HepG2 (cell line): Measurements from ENCODE around the gene CTSA. TPM values are rescaled to one million over a fixed set of nuclear protein-coding genes. Genes with fewer than 3 reads are reported as not detected.

ENCODE experiments used
- ATAD3A ChIP-seq: sonication (generic); formaldehyde crosslinking; IDR thresholded peaks from 2 replicates; pipeline ENCODE4 v1.4.0; 2020; ENCODE audit warnings: missing genetic modification reagents
- FOXK1 ChIP-seq: sonication (generic); formaldehyde crosslinking; IDR thresholded peaks from 2 replicates; pipeline ENCODE4 v1.4.0; 2020; ENCODE audit warnings: low read depth, missing genetic modification reagents, borderline replicate concordance
- GLI4 ChIP-seq: sonication (generic); formaldehyde crosslinking; IDR thresholded peaks from 2 replicates; pipeline ENCODE4 v1.5.1; 2020; ENCODE audit warnings: missing genetic modification reagents, mild to moderate bottlenecking, moderate library complexity, borderline replicate concordance
- JARID2 ChIP-seq: sonication (generic); formaldehyde crosslinking; IDR thresholded peaks from 2 replicates; pipeline ENCODE4 v1.8.1; 2023; ENCODE audit warnings: missing genetic modification reagents, inconsistent platforms; ENCODE audit not compliant: insufficient replicate concordance
- KDM2A ChIP-seq: sonication (generic); formaldehyde crosslinking; IDR thresholded peaks from 2 replicates; pipeline ENCODE4 v1.4.0; 2020; ENCODE audit warnings: low read depth, missing genetic modification reagents, borderline replicate concordance
- MAFG ChIP-seq: sonication (generic); formaldehyde crosslinking; IDR thresholded peaks from 2 replicates; pipeline ENCODE4 v1.5.1; 2020; ENCODE audit warnings: mild to moderate bottlenecking, missing genetic modification reagents
- NR2F6 ChIP-seq, 2 experiments: IDR thresholded peaks; 2 replicates each; pipeline ENCODE4 v1.6.1; 2016; ENCODE audit warnings: antibody characterized with exemption in 1 of 2, mild to moderate bottlenecking in 1 of 2
- POGZ ChIP-seq: sonication (generic); formaldehyde crosslinking; IDR thresholded peaks from 2 replicates; pipeline ENCODE4 v1.4.0; 2020; ENCODE audit warnings: mild to moderate bottlenecking, missing genetic modification reagents
- RXRB ChIP-seq: IDR thresholded peaks from 2 replicates; pipeline ENCODE4 v1.6.1; 2016; ENCODE audit warnings: borderline replicate concordance, missing genetic modification reagents, missing compliant biosample characterization
- SP1 ChIP-seq, 2 experiments: fragments of 450-650 bp in 1 of 2; sonication (generic) in 1 of 2; formaldehyde crosslinking in 1 of 2; IDR thresholded peaks; 2 replicates each; pipeline versions ENCODE4 v1.4.0 to v1.6.1; 2016 to 2020; ENCODE audit warnings: missing genetic modification reagents in 1 of 2
- ZMAT3 ChIP-seq: sonication (generic); formaldehyde crosslinking; conservative IDR thresholded peaks from 2 replicates; pipeline ENCODE4 v1.7.0; 2021; ENCODE audit warnings: missing genetic modification reagents
- ZNF496 ChIP-seq: sonication (generic); formaldehyde crosslinking; IDR thresholded peaks from 2 replicates; pipeline ENCODE4 v1.8.1; 2023; ENCODE audit warnings: mild to moderate bottlenecking, moderate library complexity, missing genetic modification reagents; ENCODE audit not compliant: insufficient replicate concordance
- ZNF749 ChIP-seq: sonication (generic); formaldehyde crosslinking; IDR thresholded peaks from 2 replicates; pipeline ENCODE4 v1.8.0; 2022; ENCODE audit warnings: mild to moderate bottlenecking, missing genetic modification reagents, moderate library complexity, borderline replicate concordance
- polyA plus RNA-seq, 8 experiments: library from polyadenylated mRNA; depleted of rRNA in 3 of 8; stranded (reverse) in 7 of 8; unstranded in 1 of 8; fragments of >200 nt; fragmentation: Illumina TruSeq in 4 of 8; extraction: Trizol in 4 of 8; gene quantifications; 2 replicates each; pipeline versions ENCODE4 v1.2.1 to v1.2.3, GENCODE V29; 2011 to 2016; ENCODE audit warnings: low read depth in 4 of 8, missing spikeins in 1 of 8, mixed read lengths in 1 of 8; ENCODE audit not compliant: insufficient read depth in 1 of 8
- total RNA-seq, 5 experiments: library from RNA; depleted of rRNA; stranded (reverse); fragments of >200 nt; fragmentation: Illumina TruSeq; extraction: Trizol; gene quantifications; 2 replicates each; pipeline ENCODE4 v1.2.3, GENCODE V29; 2016; ENCODE audit warnings: low read depth in 1 of 5
- TF ChIP-seq, protein P1 (sequence below): sonication (generic); formaldehyde crosslinking; IDR thresholded peaks from 2 replicates; pipeline ENCODE4 v1.4.0; 2020; ENCODE audit warnings: missing genetic modification reagents
- TF ChIP-seq, protein P2 (sequence below), 2 experiments: sonication (generic) in 1 of 2; formaldehyde crosslinking in 1 of 2; IDR thresholded peaks; 2 replicates each; pipeline versions ENCODE4 v1.4.0 to v1.6.1; 2018 to 2020; ENCODE audit warnings: missing genetic modification reagents in 2 of 2, borderline replicate concordance in 1 of 2, low read depth in 1 of 2, mild to moderate bottlenecking in 1 of 2, missing biosample characterization in 1 of 2
- TF ChIP-seq, protein P3 (sequence below): sonication (generic); formaldehyde crosslinking; IDR thresholded peaks from 2 replicates; pipeline ENCODE4 v1.8.1; 2023; ENCODE audit warnings: missing genetic modification reagents, mild to moderate bottlenecking, borderline replicate concordance

Gene CTSA
- total and polyA plus RNA-seq, 2 of the 13 experiments (the other 11 are each of a cell fraction or from before 2014, with no cell fraction given): 202 to 231 TPM

DNA sequence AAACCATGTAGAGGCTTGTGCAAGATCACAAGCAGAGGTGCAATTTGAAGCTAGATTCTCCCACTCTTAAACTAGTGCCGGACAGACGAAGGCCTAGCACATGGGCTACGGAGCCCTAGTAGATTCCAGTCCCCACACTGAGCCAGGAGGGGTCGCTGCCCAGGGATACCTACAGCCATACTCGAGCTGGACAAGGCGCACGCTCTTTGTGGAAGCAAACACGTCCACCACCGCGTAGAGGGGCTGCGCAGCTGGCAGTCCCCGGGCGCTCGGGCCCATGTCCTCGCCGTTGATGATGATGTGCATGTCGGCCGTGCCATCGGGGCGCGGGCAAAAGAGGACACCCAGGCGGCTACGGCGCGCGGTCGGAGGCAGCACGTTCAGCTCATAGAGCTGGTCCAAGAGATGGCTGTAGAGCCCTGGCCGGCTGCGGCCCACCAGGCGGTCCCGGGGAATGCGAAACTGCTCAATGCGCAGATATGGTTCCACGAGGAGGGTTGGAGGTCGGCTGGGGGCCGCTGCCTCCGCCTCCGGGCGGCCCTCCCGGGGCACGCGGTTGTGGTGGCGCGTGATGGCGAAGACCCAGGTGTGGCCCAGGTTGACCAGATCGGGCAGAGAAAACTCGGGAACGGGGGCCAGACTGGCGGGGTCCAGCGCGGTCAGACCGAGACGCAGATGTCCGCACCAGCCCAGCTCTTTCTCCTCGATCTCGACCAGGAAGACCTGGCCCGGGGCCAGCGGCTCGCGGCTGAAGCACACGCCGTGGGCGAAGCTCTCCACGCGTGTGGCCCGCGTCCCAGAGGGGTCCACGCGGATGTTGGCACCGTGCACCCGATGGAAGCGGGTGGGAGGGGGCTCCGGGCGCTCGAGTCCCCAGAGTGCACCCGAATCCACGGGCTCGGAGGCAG is 804 bp upstream of the CTSA start (continued):
- peak; percentile 84 for TF ChIP-seq RXRB (CRISPR knock-in tag)
- peak; percentile 68; the same call in 1 of the 2 replicates for TF ChIP-seq ATAD3A
- TF ChIP-seq ZMAT3 (CRISPR knock-in tag): peak; percentile 80
- no peak for TF ChIP-seq NR2F6 (IDR thresholded peaks at IDR 0.05)
- peak; percentile 66; the same call in 1 of the 2 replicates for TF ChIP-seq NR2F6 (CRISPR knock-in tag; IDR thresholded peaks at IDR 0.05)
- TF ChIP-seq ZNF749 (CRISPR knock-in tag): peak; percentile 90
- no peak for TF ChIP-seq JARID2 (CRISPR knock-in tag)
- TF ChIP-seq GLI4 (CRISPR knock-in tag): peak; percentile 90; the same call in 1 of the 2 replicates
- TF ChIP-seq, protein P1, sequence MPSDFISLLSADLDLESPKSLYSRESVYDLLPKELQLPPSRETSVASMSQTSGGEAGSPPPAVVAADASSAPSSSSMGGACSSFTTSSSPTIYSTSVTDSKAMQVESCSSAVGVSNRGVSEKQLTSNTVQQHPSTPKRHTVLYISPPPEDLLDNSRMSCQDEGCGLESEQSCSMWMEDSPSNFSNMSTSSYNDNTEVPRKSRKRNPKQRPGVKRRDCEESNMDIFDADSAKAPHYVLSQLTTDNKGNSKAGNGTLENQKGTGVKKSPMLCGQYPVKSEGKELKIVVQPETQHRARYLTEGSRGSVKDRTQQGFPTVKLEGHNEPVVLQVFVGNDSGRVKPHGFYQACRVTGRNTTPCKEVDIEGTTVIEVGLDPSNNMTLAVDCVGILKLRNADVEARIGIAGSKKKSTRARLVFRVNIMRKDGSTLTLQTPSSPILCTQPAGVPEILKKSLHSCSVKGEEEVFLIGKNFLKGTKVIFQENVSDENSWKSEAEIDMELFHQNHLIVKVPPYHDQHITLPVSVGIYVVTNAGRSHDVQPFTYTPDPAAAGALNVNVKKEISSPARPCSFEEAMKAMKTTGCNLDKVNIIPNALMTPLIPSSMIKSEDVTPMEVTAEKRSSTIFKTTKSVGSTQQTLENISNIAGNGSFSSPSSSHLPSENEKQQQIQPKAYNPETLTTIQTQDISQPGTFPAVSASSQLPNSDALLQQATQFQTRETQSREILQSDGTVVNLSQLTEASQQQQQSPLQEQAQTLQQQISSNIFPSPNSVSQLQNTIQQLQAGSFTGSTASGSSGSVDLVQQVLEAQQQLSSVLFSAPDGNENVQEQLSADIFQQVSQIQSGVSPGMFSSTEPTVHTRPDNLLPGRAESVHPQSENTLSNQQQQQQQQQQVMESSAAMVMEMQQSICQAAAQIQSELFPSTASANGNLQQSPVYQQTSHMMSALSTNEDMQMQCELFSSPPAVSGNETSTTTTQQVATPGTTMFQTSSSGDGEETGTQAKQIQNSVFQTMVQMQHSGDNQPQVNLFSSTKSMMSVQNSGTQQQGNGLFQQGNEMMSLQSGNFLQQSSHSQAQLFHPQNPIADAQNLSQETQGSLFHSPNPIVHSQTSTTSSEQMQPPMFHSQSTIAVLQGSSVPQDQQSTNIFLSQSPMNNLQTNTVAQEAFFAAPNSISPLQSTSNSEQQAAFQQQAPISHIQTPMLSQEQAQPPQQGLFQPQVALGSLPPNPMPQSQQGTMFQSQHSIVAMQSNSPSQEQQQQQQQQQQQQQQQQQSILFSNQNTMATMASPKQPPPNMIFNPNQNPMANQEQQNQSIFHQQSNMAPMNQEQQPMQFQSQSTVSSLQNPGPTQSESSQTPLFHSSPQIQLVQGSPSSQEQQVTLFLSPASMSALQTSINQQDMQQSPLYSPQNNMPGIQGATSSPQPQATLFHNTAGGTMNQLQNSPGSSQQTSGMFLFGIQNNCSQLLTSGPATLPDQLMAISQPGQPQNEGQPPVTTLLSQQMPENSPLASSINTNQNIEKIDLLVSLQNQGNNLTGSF (CRISPR knock-in tag): no peak
- TF ChIP-seq KDM2A (CRISPR knock-in tag): peak; percentile 89
- TF ChIP-seq FOXK1: peak; percentile 63; the same call in 1 of the 2 replicates
- no peak for TF ChIP-seq ZNF496 (CRISPR knock-in tag)
- TF ChIP-seq SP1 (IDR thresholded peaks at IDR 0.05): no peak
- peak; percentile 54 for TF ChIP-seq SP1 (CRISPR knock-in tag; IDR thresholded peaks at IDR 0.05)
- TF ChIP-seq MAFG (CRISPR knock-in tag): peak; percentile 77; the same call in 1 of the 2 replicates
- 0 out of 2 replicates have a peak, but pooled peaks have one; percentile 40 for TF ChIP-seq POGZ (CRISPR knock-in tag)
- TF ChIP-seq, protein P2, sequence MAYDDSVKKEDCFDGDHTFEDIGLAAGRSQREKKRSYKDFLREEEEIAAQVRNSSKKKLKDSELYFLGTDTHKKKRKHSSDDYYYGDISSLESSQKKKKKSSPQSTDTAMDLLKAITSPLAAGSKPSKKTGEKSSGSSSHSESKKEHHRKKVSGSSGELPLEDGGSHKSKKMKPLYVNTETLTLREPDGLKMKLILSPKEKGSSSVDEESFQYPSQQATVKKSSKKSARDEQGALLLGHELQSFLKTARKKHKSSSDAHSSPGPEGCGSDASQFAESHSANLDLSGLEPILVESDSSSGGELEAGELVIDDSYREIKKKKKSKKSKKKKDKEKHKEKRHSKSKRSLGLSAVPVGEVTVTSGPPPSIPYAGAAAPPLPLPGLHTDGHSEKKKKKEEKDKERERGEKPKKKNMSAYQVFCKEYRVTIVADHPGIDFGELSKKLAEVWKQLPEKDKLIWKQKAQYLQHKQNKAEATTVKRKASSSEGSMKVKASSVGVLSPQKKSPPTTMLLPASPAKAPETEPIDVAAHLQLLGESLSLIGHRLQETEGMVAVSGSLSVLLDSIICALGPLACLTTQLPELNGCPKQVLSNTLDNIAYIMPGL (CRISPR knock-in tag; IDR thresholded peaks at IDR 0.05; ENCODE audit: borderline replicate concordance in 1 of 2, low read depth in 1 of 2): peak; percentile 96 to 99
- TF ChIP-seq, protein P3, sequence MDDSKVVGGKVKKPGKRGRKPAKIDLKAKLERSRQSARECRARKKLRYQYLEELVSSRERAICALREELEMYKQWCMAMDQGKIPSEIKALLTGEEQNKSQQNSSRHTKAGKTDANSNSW: 0 out of 2 replicates have a peak, but pooled peaks have one; percentile 84
